ENCODE data around the gene ZNF366.

DNA sequence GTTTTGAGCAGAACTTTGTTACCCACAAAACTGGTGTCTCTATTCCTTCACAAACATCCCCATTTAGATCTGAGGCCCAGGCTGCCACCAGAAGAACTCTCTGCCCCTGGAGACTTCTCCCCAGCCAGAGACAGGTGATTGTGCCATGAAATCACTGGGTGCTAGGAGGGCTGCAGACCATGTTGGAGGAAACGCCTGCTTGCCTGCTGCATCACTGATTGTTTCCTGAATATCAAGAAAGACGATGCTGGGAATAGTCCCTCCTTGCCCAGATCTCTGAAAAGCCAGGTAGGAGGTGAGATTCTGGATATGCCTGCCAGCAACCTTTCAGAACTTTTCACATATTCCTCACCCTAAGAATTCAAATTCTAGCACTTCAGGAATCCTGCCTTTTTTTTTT lies 8.1 kb downstream of the ZNF366 start:
- TF ChIP-seq PAX5 (IDR thresholded peaks at IDR 0.05; ENCODE audit: insufficient read depth, low read length, severe bottlenecking) (no peak), POLR2AphosphoS5 (IDR thresholded peaks at IDR 0.05; ENCODE audit: low read depth, low read length) (no peak), POLR2A (IDR thresholded peaks at IDR 0.05; ENCODE audit: low read depth, low read length) (no peak), POU2F2 (IDR thresholded peaks at IDR 0.05; ENCODE audit: low read depth, low read length) (no peak), TAF1 (IDR thresholded peaks at IDR 0.05; ENCODE audit: low read depth, low read length) (no peak), SPI1 (IDR thresholded peaks at IDR 0.05; ENCODE audit: low read depth, low read length) (no peak)
